SHP77 treated with DMSO at 0.1 percent for 48 hours (cell line): ENCODE results near the gene TM9SF2.
"Not testable (repeated sequence)": the region's sequence is repeated elsewhere in the genome, so short reads cannot be mapped to it uniquely, and the experiment has no call there.

ENCODE experiments used
- DNase-seq: peaks from one replicate; lab custom pipeline; 2025; lab: John Stamatoyannopoulos, UW

The TM9SF2 gene

DNA sequence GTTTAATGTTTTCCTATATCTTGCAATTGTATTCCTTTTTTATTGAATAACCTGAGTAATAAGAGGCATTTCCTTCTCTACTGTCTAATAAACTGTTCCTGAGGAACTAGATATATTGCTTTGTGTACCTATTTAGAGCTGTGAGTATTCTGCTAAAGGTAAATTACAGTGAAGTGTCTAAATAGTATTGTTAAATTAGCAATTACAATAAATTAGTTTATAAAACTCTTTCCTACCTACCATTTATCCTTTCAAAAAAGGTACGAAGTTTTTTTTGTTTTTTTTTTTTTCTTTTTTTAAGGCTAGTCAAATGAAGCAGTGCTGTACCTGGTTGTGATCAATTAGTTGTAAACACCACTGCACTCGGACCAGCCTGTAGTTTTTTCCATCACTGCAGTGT is 34.8 kb downstream of the TM9SF2 start:
- DNase-seq = no peak

DNA sequence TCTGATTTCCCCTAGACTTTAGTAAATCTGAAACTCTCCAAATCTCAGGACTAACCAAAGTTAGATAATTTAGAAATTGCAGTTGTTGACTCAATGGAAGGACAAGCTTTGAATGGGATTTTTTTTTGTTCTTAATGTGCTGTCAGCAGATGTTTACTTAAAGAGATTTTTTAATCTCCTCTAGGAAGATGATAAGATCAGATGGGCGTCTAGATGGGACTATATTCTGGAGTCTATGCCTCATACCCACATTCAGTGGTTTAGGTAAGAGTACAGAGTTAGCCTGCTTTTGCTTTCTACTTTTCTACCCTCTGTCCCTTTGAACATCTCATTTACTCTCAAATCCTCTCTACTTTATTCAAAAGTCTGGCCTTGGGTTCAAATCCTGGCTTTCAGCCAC is 39.3 kb downstream of the TM9SF2 start:
- no peak for DNase-seq

DNA sequence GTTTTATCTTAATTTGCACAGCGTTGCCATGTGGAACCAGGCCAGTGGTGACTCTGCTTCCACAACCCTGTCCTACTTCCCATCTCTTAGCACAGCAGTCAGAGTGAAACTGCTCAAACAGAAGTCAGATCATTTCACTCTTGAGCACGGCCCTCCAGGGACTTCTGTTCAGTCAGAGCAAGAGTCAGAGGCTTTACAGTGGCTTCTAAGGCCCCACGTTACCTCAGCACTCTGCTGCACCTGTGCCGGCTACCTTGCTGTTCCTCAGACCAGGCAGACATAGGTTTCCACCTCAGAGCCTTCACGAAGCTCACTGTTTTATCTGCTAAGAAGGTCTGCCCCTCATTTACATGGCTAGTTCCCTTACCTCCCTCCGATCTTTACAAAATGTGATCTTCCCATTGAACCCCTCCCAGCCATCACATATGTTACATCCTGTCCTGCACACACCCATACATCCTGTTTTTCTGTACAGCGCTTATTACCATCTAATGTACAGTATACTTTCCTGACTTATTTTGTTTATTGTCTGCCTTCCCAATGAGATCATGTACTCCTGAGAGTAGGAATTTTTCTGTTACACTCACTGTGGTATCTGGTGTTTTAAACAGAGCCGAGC is 41.6 kb downstream of the TM9SF2 start:
- no peak for DNase-seq

DNA sequence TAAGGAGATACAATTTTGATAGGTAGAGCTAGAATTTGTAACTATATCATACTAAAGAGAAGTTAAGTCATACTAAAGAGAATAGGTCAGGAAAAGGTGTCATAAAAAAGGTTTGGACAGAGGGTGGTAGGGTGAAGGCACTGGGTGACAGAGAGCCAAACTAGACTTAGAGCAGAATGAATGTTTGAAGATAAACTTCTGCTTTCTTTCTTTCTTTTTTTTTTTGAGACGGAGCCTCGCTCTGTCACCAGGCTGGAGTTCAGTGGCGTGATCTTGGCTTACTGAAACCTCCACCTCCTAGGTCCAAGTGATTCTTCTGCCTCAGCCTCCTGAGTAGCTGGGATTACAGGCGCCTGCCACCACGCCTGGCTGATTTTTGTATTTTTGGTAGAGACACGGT is 44.1 kb downstream of the TM9SF2 start:
- no peak for DNase-seq

DNA sequence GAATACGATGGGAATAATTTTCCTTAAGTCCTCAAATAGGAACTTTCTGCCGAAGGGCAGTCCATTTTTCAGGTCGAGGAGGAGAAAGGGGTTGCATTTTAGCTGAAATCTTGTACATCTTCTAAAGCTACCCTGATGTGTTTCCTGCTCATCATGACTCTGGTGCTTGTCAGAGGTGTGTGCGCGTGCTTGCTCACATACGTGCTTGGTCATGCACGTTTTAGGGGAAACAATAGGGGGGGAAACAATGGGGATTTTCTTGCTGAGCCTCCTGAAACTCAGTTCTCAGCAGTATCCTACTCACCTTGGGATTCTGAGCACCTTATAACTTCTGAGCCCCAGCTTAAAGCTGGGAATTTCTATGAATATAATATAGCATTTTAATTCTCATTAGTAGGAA is 44.7 kb downstream of the TM9SF2 start:
- no peak for DNase-seq

DNA sequence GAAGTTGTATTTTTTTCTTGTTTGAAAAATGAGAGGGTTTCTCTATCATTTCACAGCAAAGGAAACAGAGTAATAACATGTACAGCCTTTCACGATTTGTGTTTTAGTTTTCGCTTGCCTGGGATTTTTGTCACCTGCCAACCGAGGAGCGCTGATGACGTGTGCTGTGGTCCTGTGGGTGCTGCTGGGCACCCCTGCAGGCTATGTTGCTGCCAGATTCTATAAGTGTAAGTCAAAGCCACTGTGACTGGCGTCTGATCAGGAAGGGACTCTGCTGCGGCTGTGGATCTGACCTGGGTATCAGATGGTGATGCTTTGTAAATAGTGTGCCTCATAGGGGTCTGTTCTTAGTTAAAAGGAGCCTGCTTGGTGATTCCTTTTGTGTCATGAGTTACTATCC is 45.6 kb downstream of the TM9SF2 start:
- no peak for DNase-seq

DNA sequence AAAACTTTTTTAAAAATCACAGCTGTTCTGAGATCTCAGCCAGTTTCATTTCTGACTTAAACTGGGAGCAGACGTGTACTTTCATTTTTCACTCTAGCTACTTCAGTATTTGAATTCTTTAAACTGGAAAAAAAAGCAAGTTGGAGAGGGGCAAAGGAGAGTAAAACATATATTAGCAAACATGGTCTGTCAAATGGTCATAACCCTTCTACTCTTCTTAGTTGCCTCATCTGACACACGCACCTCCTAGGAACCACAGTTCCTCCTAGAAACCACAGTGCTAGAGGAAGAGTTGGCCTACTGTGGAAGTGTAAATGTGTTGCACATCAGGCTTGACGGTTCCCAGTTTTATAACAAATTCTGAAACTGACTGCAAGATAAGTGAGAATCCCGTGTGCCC is 47.2 kb downstream of the TM9SF2 start:
- no peak for DNase-seq

DNA sequence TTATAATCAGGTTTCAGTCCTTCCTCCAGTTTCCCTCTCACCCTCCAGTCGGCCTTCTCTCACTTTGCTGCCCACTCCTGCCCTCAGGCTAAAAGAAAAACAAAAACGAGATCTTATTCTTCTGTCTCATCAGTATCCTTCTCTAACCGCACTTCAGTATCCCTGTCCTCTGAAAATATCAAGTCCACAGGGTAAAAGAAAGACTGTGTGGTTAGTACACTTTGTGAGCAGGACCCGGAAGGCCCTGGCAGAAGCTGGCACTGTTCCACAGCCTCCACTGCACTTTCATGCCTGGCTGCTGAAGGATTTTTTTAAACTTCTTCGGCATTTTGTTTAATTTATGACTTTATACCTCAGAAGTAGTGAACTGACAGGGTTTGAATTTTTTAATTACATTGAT is 51.8 kb downstream of the TM9SF2 start:
- no peak for DNase-seq

DNA sequence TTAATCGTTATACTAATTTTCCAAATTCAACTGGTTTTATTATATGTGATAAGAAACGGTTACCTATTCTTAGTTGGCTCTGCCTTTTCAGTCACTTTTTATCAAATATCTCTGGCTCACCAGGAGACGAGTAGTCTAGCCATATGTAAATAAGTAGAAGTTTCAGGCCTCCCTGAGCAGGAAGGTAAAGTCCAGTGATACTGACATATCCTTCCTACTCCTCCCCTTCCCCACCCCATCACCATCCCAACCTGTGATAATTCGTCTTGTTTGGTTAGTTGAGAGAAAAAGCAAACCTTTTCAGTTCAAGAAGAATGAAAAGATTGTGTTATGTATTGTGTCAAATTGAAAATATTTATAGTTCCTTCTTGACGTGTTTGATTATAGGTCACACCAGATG is 53.9 kb downstream of the TM9SF2 start:
- DNase-seq = no peak

DNA sequence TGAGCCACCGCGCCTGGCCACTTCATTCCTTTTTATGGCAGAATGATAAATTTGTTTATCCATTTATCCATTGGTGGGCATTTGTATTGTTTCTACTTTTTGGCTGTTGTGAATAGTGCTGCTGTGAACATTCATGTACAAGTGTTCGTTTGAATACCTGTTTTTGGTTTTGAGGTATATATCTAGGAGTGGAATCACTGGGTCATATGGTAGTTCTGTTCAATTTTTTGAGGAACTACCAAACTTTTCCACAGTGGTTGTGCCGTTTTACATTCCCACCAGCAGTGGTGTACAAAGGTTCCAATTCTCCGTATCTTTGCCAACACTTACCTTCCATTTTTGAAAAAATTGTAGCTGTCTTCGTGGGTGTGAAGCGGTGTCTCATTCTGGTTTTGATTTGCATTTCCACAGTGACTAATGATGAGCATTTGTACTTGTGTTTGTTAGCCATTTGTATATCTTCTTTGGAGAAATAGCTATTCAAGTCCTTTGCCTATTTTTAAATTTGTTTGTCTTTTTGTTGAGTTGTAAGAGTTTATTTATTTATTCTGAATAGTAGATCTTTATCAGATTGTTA is 55.7 kb downstream of the TM9SF2 start:
- no peak for DNase-seq

DNA sequence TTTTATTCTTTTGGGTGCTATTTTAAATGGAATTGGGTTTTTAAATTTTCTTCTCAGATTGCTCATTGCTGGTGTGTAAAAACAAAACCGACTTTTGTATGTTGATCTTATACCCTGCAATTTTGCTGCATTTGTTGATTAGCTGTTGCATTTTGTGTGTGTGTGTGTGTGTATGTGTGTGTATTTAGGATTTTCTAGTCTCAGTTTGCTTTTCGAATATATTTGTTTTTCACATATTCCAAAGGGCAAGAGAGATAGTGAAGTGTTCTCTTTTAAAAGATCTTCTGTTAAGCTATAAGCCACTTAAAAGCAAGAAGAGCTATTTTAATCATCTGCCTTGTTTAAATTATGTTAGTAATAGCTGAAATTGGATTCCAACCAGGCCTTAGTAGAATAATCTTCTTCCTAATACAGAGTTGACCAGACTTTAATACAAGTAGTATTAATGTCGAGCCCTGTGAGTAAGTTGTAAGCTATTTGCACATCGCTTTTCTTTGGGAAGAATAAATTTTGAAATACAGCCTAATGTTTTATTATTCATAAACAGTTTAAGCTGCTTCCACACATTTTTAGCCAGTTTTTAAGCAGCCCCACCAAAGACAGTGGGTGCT is 57.4 kb downstream of the TM9SF2 start:
- no peak for DNase-seq

DNA sequence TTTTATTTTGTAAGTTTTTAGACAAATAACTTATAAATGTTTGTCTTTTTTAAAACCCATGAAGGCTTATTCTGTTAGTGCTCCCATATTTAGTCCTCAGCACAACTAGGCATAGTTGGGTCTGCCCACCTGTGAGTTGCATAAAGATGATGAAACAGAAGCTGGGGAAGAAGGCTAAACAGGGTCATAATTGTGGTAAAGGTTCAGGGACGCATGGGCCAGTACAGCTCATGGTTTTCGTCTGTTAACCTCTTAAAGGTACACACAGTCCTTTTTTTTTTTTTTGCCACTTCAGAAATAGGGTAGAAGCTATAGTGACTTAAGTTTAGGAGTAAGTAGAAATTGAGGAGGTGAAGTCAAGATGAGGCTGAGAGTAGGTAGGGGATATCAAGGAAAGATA is 58.3 kb downstream of the TM9SF2 start:
- no peak for DNase-seq

DNA sequence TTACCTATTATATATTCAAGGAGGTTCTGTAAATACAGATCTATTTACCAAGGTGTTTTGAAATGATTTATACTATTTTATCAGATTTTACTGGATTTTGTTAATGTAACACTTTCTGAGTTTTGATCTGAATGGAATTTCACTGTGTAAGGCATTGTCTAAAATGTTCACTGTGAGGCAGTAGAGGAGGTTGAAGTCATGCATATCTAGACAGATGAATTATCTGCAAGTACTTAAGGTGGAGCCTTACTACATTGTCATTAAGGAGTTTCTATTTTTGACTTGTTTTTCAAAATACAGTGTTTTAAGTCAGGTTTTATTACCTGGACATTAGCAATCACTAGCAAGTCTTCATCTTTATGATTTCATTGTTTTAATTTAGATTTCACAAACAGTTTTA is 62.1 kb downstream of the TM9SF2 start:
- DNase-seq = no peak

DNA sequence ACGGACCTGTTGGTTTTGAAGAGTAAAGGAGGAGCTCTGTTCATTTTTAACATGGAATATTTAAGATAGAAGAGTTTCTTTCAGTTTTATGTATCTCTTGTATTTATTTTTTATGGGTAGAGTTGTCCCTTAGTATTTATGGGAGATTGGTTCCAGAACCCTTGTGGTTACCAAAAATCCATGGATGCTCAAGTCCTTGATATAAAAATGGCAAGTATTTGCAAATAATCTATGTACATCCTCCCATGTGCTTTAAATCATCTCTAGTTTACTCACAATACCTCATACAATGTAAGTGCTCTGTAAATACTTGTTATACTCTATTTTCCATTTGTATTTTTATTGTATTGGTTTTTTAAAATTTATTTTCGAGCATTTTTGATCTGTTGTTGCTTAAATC is 63.1 kb downstream of the TM9SF2 start:
- DNase-seq = no peak

DNA sequence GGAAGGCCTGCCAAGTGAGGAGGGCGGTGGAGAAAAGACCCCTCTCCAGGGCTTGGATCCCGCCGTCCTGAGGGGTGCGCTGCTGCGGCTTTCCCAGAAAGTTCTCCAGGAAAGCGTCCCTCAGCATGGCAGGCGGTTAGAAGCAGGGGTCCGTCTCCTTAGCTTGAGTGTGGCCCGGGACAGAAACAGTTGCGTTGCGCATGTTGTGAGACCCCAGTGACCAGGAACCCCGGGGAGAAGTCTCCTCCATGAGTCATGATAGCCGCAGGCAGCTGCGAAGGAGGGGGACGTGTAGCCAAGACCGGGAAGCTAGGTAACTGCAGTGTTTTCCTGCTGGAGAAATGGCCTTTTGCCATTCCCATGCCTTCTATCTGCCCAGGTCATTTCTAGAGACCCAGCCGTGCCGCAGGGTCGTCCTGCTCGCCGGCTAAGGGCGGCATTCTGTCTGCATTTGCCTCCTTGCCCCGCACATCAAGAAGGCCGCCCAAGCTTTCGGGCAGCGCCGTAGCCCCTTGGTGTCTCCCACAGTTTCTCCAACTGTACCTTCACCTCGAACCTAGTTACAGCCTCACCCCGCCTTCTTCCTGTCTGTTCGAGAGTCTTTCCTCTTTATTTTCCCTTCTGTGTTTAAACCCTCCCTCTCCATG is 64.3 kb downstream of the TM9SF2 start:
- no peak for DNase-seq

DNA sequence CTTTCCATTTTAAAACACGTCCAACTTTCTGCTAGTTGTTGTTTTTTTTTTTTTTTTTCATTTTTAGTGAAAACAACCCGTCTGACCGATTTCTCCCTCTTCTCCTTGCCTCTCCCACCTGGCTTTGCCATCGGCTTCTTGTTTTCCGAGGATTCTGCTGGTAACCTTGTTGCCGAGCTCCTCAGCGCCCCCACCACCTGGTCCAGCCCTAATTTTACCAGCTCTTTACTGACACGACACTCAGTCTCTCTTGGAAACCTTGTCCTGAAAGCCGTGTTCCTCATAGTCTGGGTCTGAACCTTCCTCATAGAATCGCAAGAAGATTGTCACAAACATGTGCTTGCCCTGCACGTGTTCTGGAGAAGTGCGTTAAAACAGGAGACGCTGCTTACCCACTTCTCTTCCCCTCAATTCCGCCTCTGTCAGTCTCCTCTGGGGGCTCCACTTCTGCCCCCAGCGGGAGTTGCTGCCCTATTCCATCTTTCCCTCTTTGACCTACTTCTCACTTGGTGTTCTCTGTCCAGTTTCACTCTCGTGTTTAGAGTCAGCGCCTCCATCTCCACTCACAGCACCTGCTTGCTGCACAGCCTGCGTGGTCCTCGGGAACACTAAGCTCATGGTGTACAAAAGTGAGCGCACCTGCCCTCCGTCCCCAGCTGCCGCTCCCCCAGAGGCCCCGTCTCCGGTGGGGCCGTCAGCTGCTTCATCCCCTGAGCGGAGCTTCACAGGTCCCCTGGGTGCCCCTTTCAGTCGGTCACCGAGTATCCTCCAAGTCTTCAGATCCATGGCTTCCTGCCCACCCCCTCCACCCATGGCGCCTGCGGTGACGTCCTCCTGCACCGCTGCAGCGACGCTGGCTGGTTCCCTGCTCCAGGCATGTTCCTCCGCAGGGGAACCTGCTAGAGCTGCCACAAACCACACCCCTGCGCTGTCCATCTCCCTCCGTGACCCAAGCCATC is 65.1 kb downstream of the TM9SF2 start:
- no peak for DNase-seq

DNA sequence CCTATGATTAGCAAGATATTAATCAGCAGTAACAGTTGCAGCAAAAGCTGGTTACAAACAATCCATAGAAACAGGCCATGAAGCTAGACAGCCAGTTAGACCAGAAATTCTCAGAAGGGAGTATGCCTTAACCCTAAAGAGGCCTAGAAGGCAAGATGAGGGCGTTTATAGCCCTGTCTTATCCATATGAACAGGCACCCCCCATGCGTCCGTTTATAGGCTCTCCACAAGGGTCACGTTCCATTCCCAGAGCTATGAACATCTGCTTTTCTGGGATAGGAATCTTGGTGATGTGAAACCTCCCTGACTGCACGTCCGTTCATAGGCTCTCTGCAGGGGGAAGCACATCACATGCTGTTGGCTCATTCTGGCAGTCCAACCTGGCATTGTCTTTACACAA is 67.6 kb downstream of the TM9SF2 start:
- not testable (repeated sequence) for DNase-seq

DNA sequence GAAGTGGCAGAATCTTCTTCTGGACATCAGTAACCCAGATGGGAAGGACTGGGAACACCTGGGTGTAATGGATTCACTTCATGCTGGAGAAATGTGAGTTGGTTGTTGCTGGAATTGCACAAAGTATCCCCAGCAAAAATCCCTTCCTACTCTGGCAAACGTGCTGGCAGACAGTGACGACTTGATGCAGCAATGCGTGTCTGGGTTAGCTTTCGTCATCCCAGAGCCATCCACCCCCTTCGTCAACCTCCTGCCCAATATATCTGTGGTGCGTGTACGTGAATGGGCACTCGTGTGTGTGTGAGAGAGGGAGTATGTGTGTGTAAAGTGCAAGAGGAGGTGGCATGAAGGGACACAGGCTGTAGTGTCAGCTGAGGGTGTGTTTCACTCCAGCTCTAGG is 70.9 kb downstream of the TM9SF2 start:
- DNase-seq = no peak

DNA sequence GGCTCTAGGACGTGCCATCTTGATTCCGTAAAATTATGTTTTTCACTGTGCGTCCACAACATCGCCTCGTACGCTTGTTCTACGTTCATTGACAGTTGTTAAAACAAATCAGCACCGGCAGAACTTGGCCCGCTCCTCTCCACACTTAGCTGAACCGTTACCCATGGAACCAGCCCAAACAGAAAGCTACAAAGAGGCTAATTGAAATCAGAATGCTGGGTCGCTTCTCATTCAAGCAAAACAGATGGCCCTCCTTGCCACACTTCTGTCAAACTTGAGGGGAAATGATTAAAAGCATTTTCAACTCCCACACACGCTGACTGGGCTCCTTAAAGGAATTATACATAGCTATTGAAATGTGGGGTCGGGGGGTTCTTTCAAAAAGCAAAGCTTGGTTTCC is 71.6 kb downstream of the TM9SF2 start:
- no peak for DNase-seq

DNA sequence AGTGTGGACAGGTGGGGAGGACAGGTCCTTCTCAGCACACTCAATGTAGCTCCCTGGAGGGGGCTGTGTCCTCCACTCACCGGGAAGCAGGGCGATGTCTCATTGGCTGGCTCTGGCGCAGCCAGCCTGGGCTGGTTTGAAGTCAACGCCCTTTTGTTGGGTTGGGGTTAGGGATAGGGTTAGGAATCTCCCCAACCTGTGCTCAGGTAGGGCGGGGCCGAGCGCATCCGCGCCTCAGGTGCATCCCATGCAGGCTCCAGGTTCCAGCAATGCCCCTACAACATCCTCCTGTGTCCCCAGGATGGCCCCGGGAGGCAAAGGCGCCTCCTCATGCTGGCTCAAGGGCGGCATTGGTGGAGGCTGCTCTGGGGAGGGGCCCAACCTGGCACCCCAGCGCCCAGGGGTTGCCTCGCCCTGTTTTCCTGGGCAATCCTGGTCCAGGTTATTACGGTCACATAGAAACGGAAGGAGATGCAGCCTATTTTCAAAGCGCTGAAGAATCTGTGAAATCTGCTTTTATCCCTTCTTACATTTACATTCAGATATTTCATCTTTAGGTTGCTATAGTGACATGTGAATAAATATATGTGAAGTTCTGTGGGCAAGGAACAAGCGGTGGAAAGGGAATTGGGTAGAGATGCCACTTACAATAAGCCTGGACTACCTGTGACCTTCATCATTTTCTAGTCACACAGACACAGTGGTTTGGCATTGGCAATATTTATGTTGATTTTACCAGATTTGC is 74.3 kb downstream of the TM9SF2 start:
- DNase-seq = no peak
